ENCODE results near the gene ITGB4.

GRCh38 chr17:75754378-75755204 lies 33.3 kb downstream of the ITGB4 start:
- no peak for TF ChIP-seq CTCF (IDR thresholded peaks at IDR 0.05; ENCODE audit: low read depth, low read length)
- no peak for TF ChIP-seq EZH2phosphoT487 (IDR thresholded peaks at IDR 0.05; ENCODE audit: low read depth)

All from OCI-LY3 (cell line).